Stimulated activated CD8-positive, alpha-beta memory T cell treated with anti-CD3 and anti-CD28 coated beads, Interleukin-4, amount 100 ng/mL, for 4 hours (primary cell): ENCODE results near the gene OGA.

Experiments
- DNase-seq, 2 donors: peaks; one replicate each; pipeline ENCODE4 v3.0.0-alpha.2; 2020; ENCODE audit warnings: low read depth in 2 of 2, low spot score in 1 of 2

OGA gene

GRCh38 chr10:101837748-101838147 lies 19.5 kb upstream of the OGA start:
- DNase-seq: no peak

GRCh38 chr10:101835362-101835761 lies 17.1 kb upstream of the OGA start:
- no peak for DNase-seq

DNA sequence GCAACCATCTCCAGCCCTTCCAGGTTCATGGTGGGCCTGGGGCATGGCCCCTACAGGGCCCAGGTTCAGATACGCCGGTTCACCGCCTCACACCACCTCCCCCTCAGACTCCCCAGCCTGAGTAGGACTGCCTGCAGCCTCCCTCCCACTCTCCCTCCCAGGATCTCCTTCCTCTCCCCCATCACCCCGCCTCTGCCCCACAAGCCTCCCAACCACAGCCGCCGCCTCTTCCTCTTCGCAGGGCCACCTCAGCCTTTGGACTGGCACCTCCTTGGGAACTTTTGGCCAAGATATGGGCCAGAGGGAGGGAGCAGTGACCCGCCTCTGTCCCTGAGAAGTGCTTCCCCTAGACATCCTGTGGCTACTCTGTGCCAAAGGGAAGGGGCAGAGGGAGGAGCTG lies 16.1 kb upstream of the OGA start:
- DNase-seq: no peak

DNA sequence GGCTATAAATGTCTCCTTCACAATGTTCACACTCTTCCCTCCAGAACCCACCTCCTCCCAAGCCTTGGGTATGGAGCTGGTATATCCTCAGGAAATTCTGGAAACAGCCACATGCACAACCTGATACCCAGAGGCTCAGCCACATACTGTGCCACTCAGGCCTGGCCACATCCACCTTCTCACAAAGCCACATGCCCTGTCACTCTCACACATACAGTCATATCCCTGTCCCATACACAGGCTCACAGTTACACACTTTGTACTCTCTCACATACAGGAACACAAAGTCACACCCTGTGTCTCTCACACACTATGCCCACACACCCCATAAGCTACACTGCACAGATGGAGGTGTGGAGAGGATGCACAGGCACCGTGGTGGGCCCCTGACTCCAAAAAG lies 15.2 kb upstream of the OGA start:
- DNase-seq: no peak

DNA sequence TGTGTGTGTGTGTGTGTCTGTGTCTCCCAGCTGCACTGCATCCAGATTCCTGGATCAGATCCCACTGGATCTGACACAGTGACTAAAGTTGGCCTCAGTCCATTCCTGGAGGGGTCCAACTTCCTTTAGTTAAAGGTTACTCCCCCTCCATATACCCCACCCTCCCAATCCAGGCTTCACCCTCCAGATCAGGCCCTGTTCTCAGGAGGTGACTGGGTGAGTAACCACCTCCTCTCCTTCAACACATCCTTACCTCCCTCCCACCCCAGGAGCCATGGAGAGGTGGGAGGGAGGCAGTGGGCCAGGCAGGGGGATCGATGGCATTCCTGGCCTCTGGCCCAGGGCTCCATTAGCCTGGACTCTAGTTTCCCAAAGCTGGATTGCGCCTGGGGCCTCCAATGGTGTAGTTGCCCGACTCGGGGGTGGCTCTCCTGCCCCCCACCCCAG lies 14.1 kb upstream of the OGA start:
- no peak for DNase-seq

GRCh38 chr10:101831169-101831811 lies 13.0 kb upstream of the OGA start:
- no peak for DNase-seq

GRCh38 chr10:101830322-101831168 lies 12.3 kb upstream of the OGA start:
- peak; percentile 77 to 89 for DNase-seq

DNA sequence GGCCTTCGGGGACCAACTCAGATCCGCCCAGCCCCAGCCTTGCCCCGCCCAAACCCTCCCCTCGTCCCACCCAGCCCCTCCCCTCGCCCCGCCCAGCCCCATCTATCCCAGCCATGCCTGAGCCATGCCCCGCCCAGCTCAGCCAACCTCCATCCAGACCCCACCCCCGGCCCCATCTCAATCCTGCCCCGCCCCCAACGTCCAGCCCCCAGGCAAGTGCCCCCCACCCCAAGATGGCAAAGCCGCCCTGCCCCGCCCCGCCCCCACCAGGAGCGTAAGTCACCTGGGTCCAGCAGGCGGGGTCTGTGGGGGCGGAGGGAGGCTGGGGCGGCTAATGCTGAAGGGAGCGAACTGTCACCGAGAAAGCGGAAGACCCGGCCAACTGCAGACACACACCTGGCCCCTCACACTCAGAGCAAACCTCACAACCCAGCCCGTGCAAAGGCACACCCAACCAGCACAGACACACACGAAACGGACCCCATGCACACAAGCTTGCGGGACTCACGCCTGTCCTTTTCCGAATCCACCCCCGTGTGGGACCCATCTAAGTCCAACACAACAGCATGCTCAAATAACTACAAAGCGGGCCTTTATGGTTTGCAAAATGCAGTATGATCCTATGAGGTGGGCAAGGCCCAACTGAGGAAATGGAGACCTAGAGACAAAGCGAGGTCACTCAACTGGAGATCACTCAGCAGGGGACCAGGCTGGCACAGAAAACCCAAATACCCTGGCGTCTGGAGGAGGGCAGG lies 11.5 kb upstream of the OGA start:
- peak; percentile 33 to 45 for DNase-seq

DNA sequence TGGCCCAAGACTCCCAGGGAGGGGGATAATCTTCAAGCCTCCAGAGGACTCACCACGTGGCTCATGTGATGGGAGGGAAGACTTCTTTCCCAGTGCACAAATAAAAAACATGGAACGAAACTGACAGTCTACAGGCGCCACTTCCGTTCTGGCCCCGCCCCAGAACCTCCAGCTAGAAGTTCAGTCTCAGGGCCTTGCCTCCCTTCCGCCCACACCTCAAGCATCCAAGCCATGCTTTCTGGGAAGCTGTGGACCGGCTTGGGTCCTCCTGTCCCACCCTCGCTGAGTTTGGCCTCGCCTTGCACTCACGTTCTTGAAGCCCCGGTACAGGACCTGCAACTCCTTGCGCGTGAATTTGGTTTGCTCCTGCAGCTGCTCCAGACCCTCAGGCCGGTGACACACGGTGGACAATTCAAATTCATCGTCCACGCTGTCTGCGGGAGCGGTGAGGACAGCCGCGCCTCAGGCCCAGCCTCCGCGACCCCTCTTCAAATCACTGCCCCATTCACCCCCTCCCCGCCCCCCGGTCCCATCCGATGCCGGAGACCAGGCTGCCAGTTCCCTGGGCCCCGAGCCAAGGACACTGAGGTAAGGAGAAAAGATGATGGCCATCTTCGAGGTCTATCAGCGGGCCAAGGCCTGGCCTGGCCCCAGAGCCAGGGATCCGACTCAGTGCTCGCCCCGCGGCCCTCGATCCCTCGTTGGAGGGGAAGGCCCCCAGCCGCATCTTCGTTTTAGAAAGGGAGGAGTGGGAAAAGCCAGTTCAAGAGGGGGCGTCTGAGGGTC lies 10.7 kb upstream of the OGA start:
- no peak for DNase-seq

GRCh38 chr10:101827919-101828600 lies 9.8 kb upstream of the OGA start:
- DNase-seq: no peak

- DNase-seq: no peak
Measured at GRCh38 chr10:101826852-101827434, 8.7 kb upstream of the OGA start.

DNA sequence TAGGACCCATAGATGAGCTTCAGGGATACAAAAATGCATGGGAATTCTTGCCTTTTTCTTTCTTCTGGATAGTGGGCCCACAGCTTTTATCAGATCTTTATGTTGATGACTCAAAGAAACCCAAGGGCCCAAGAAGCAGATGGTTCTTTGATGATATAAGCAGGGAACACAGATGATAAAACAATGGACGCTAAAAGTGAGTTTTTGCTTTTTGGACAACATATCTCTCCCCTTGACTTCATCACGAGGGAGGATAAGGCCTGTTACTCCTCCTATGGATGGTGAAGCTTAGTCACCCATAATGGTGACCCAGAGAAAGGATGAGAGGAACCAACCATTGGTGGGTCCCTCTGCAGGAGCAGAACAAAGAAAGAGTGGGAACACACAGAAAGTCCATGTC lies 6.5 kb upstream of the OGA start:
- DNase-seq: no peak

DNA sequence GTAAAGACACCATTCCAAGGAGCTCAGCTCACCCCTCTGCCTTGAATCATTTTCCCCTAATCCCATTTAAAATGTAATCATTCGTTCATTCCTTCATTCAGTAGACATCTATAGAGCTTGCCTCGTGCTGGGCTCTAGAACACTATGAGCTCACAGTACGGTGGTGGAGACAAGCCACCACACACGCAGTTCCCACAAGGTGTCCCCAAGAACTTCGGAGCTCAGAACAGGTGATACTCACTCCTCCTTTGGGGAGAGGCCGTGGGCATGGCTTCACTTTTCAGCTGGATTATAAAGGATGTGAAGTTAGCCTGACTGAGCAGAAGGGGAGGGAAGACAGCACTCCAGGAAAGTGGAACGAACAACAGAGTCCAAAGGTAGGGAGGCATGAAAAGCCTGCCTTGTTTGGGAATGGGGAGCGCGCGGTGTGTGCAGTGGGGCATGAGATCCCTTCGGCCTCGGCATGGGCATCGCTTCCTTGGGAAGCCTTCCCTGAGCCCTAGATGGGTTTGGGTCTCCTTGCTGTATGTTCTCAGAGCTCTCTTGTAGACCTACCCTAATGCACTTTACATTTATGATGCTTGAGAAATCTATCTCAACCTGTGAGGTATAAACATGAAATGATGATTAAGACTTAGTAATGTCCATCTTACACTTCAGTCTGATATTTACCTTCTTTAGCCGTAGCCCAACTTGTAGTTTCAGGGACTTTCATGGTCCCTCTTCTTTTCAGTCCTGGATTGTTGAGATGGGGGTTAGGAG lies 809 bp upstream of the OGA start:
- no peak for DNase-seq

DNA sequence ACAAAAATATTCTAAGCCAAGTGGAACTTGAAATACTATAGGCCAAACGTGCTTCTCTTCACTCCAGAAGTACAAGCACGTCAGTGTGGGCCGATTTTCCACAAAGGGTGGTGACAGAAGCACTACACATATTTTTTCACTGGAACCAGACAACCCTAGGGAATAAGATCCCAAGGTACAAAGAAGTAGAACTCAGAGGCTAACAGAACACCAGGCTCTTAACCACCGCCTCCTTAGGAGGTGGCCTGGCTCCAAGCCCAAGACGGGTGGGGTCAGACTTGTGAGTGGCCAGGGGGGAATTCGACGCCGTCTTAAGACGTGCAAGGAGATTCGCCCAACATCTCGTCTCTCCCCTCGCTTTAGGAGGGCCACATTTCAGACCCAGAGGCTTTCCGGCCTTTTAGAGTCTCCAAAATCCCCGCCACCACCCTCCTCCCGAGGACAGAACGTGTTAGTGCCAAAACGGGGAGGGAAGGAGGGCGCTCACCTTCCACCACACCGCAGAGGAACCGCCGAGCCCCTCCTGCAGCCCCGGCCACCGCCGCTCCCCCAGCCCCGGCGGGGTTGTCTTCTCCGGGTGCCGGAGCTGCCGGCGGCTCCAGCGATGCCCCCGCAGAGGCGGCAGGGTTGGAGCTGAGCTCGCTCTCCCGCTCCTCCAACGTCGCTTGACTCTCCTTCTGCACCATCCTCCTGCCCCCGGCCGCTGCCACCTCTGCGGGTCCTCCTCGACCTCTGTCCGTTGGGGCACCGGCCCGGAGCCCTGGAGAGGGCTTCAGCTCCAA lies 716 bp downstream of the OGA start:
- DNase-seq: no peak

DNA sequence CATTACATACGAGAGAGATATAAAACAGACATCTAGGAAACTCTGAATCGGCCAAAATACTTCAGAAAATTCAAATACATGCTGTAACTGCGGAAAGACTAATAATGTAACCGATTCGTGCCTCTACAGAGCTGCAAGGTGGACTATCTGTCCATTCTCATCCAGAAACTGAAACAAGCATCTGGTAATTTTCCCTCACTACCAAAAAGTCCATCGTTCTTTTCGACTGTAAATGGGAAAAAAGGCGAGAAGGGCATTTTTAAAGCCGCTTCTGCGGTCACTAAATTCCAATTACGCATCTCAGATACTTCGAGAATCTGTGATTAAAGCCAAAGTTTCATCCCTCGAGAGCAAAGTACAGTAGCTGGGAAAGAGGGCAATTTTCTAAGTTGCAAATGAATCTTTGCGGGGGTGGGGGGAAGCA lies 1.3 kb downstream of the OGA start:
- DNase-seq: no peak

GRCh38 chr10:101816376-101816775 lies 1.9 kb downstream of the OGA start:
- no peak for DNase-seq

DNA sequence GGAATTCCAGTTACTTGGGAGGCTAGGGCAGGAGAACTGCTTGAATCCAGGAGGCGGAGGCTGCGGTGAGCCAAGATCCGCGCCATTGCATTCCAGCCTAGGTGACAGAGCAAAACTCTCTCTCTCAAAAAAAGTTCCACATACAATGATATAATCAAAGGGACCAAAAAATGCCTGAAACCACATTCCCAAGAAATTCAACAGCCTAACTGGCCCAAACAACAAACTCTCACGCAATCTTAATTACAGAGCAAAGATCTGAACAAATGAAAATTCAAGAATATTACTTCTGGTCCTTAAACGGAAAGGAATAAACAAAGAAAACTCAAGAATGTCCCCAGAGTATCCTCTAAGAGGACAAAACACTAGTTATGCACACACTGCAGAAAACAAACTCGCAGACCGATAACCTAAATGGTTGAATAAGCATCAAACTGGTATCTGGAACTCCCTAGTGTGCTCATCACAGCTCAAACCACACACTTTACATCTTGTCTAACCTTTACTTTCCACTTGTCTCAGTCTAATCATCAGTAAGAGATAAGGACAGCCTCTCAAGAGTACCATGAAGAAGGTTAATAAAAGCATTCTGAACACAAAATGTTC lies 3.7 kb downstream of the OGA start:
- DNase-seq: no peak

DNA sequence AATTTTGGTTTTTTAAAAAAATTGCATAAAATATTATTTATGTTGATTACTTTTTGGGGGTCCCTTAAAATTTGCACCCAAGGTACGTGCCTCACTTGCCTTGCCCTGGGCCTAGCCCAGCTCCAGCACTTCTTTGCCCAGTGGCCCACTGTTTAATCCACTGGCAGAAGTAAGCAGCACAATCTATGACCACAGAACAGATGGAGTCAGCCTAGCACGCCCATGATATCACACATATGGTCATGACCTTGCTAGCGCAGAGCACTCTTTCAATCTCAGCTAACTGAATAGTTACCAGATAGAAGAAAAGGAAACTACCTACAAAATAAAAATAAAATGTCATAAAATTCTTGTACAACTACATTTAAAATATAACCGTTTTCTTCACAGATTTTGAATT lies 5.6 kb downstream of the OGA start:
- no peak for DNase-seq
